Panc1 (cell line): ENCODE data around the gene PCCA. TPM values are rescaled to one million over a fixed set of nuclear protein-coding genes. Genes with fewer than 3 reads are reported as not detected.

Source experiments
- ATAC-seq: fragments of 200-7000 bp; cut with Tn5 transposase; 2 replicates; pipeline ENCODE4 v1.9.1; 2020; ENCODE audit warnings: mild to moderate bottlenecking, moderate library complexity
- BruUV-seq: library from RNA; stranded (reverse); fragments of 400-500 nt; replicated peaks from 2 replicates; lab custom pipeline; 2021; lab: Mats Ljungman, UMichigan
- CTCF ChIA-PET: fragments of 300-600 bp; sonication (Branson Sonifier 250); formaldehyde crosslinking; loops from one replicate; lab custom pipeline; 2022; ENCODE audit warnings: antibody characterized with exemption; lab: Charles Lee
- POLR2A ChIA-PET: fragments of 300-600 bp; sonication (Branson Sonifier 250); formaldehyde crosslinking; loops from one replicate; lab custom pipeline; 2022; ENCODE audit warnings: antibody characterized with exemption; lab: Charles Lee
- DNase-seq: peaks from one replicate; pipeline ENCODE4 v3.0.0-alpha.2; 2010; ENCODE audit warnings: low read depth, low spot score
- H3K27ac ChIP-seq: 2 replicates; pipeline ENCODE4 v1.5.1; 2011; ENCODE audit warnings: mild to moderate bottlenecking, low read length, inconsistent platforms
- H3K27me3 ChIP-seq: fragments of 200-500 bp; sonication (Bioruptor generic); 2 replicates; pipeline ENCODE4 v1.6.0; 2014; ENCODE audit warnings: low read length, inconsistent platforms; ENCODE audit not compliant: control insufficient read depth, insufficient read depth
- H3K36me3 ChIP-seq: fragments of 200-500 bp; sonication (Bioruptor generic); 2 replicates; pipeline ENCODE4 v1.5.1; 2014; ENCODE audit warnings: inconsistent platforms, mild to moderate bottlenecking, low read length, moderate library complexity; ENCODE audit not compliant: control insufficient read depth, insufficient read depth
- H3K4me1 ChIP-seq: 2 replicates; pipeline ENCODE4 v1.5.1; 2011; ENCODE audit warnings: inconsistent platforms, mild to moderate bottlenecking, low read length, moderate library complexity; ENCODE audit not compliant: control insufficient read depth, insufficient read depth
- H3K4me3 ChIP-seq, 2 experiments: 2 replicates each; pipeline ENCODE4 v1.5.1; 2011 to 2012; ENCODE audit warnings: low read depth in 2 of 2, low read length in 2 of 2, mild to moderate bottlenecking in 2 of 2, inconsistent platforms in 1 of 2, moderate library complexity in 1 of 2
- H3K9me3 ChIP-seq: fragments of 200-500 bp; sonication (Bioruptor generic); 2 replicates; pipeline ENCODE4 v1.5.1; 2014; ENCODE audit warnings: low read depth, mild to moderate bottlenecking, inconsistent platforms, low read length, moderate library complexity; ENCODE audit not compliant: control insufficient read depth, insufficient read depth
- POLR2AphosphoS5 ChIP-seq: IDR thresholded peaks from 2 replicates; pipeline ENCODE4 v1.6.1; 2012; ENCODE audit warnings: mild to moderate bottlenecking, low read depth, low read length, moderate library complexity
- SIN3A ChIP-seq: IDR thresholded peaks from 2 replicates; pipeline ENCODE4 v1.6.1; 2012; ENCODE audit warnings: low read depth, mild to moderate bottlenecking, low read length, moderate library complexity, borderline replicate concordance; ENCODE audit not compliant: insufficient read depth
- TCF7L2 ChIP-seq: IDR thresholded peaks from 2 replicates; pipeline ENCODE4 v1.6.1; 2011; ENCODE audit warnings: mild to moderate bottlenecking, low read depth, low read length, inconsistent platforms
- in situ Hi-C: cut with HindIII; loops from 2 replicates; pipeline ENCODE4 v1.10.0; 2016; ENCODE audit warnings: low sequenced_read_pairs, low pct_unique_long_range_greater_than_20kb
- intact Hi-C: fragments of 100-400 bp; cut with micrococcal nuclease; formaldehyde crosslinking; loops from one replicate; pipeline ENCODE4 v1.10.0; 2022; ENCODE audit not compliant: unreplicated experiment
- total RNA-seq: library from RNA; stranded (reverse); gene quantifications from one replicate; pipeline ENCODE4 v1.2.1, GENCODE V29; 2021; ENCODE audit not compliant: unreplicated experiment
- TF ChIP-seq, protein P1 (sequence below): fragments of 450-650 bp; IDR thresholded peaks from 2 replicates; pipeline ENCODE4 v1.5.1; 2017; ENCODE audit warnings: mild to moderate bottlenecking
- TF ChIP-seq, protein P2 (sequence below), 2 experiments: IDR thresholded peaks; 2 replicates each; pipeline ENCODE4 v1.6.1; 2011 to 2012; ENCODE audit warnings: low read depth in 2 of 2, control low read depth in 1 of 2, low read length in 1 of 2, mild to moderate bottlenecking in 1 of 2, moderate library complexity in 1 of 2; ENCODE audit not compliant: insufficient read depth in 1 of 2

PCCA gene
- total RNA-seq, 1 experiment from 2014 or later: 14.7 TPM

DNA sequence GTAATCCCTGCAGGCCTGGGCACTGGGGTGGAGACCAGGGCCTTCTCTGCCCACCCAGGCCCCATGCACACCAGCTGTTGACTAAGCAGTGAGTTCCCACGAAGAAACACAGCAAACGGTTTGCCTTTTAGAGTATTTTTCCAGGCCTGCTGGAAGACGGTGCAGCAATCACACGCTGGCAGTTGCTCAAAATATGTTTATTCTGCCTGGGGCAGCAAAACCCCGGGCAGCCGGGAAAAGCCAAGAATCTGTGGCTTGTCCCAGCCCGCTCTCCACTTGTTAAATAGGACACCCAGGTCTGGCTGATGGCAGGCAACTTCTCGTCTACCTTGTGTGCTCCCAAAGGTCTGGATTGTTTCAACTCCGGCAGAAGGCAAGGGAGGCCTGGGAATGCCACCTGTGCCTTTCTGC lies 458.9 kb downstream of the PCCA start:
- TF ChIP-seq, protein P1, sequence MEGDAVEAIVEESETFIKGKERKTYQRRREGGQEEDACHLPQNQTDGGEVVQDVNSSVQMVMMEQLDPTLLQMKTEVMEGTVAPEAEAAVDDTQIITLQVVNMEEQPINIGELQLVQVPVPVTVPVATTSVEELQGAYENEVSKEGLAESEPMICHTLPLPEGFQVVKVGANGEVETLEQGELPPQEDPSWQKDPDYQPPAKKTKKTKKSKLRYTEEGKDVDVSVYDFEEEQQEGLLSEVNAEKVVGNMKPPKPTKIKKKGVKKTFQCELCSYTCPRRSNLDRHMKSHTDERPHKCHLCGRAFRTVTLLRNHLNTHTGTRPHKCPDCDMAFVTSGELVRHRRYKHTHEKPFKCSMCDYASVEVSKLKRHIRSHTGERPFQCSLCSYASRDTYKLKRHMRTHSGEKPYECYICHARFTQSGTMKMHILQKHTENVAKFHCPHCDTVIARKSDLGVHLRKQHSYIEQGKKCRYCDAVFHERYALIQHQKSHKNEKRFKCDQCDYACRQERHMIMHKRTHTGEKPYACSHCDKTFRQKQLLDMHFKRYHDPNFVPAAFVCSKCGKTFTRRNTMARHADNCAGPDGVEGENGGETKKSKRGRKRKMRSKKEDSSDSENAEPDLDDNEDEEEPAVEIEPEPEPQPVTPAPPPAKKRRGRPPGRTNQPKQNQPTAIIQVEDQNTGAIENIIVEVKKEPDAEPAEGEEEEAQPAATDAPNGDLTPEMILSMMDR: no peak
- TF ChIP-seq TCF7L2: no peak
- TF ChIP-seq POLR2AphosphoS5: no peak
- TF ChIP-seq, protein P2, sequence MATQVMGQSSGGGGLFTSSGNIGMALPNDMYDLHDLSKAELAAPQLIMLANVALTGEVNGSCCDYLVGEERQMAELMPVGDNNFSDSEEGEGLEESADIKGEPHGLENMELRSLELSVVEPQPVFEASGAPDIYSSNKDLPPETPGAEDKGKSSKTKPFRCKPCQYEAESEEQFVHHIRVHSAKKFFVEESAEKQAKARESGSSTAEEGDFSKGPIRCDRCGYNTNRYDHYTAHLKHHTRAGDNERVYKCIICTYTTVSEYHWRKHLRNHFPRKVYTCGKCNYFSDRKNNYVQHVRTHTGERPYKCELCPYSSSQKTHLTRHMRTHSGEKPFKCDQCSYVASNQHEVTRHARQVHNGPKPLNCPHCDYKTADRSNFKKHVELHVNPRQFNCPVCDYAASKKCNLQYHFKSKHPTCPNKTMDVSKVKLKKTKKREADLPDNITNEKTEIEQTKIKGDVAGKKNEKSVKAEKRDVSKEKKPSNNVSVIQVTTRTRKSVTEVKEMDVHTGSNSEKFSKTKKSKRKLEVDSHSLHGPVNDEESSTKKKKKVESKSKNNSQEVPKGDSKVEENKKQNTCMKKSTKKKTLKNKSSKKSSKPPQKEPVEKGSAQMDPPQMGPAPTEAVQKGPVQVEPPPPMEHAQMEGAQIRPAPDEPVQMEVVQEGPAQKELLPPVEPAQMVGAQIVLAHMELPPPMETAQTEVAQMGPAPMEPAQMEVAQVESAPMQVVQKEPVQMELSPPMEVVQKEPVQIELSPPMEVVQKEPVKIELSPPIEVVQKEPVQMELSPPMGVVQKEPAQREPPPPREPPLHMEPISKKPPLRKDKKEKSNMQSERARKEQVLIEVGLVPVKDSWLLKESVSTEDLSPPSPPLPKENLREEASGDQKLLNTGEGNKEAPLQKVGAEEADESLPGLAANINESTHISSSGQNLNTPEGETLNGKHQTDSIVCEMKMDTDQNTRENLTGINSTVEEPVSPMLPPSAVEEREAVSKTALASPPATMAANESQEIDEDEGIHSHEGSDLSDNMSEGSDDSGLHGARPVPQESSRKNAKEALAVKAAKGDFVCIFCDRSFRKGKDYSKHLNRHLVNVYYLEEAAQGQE (IDR thresholded peaks at IDR 0.05; ENCODE audit: insufficient read depth in 1 of 2, low read depth in 2 of 2, low read length in 1 of 2): no peak
- no peak for TF ChIP-seq SIN3A
- no peak for DNase-seq
- intact Hi-C loops (no loop called here), in situ Hi-C loops (no loop called here)
- ChIA-PET POLR2A (no interaction called here), CTCF (no interaction called here)
- H3K4me1 ChIP-seq: peaks cover 9% of the 10 kb centered on the region
- no TSS peak for BruUV-seq
- no peaks in the 10 kb centered on the region for H3K36me3 ChIP-seq
- peak; percentile 42; the same call in 1 of the 2 replicates for ATAC-seq
- no peaks in the 10 kb centered on the region for H3K27me3 ChIP-seq
- H3K9me3 ChIP-seq: no peaks in the 10 kb centered on the region
- no peak overlapping the region for H3K4me3 ChIP-seq
- peak overlapping the region; percentile 61; the same call in 1 of the 2 replicates for H3K27ac ChIP-seq

DNA sequence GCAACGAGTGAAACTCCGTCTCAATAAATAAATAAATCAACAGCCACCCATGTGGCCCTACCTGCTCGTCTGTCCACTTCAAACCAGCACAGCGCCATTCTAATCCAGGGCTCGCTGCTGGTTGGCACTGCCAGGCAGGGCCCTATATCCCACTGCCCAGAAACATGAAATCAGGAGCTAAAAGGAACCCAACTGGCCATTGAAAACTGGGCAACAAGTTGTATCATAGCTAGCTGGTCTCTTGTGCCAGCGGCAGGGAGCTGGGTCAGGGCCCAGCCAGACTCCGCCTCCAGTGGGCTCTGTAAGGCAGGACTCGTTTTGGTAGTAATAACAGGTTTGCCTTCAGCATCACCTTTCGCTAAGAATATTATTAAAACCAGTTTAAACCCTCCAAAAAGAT lies 460.4 kb downstream of the PCCA start:
- Histone ChIP-seq H3K36me3 (no peaks in the 10 kb centered on the region), H3K27ac (no peak overlapping the region), H3K4me1 (peaks cover 9% of the 10 kb centered on the region), H3K4me3 (no peak overlapping the region), H3K27me3 (no peaks in the 10 kb centered on the region), H3K9me3 (no peaks in the 10 kb centered on the region)
- intact Hi-C loops: no loop called here
- ChIA-PET POLR2A (no interaction called here), CTCF (no interaction called here)
- DNase-seq (no peak), ATAC-seq (no peak)
- no peak for TF ChIP-seq TCF7L2
- in situ Hi-C loops: no loop called here
- BruUV-seq: no TSS peak

DNA sequence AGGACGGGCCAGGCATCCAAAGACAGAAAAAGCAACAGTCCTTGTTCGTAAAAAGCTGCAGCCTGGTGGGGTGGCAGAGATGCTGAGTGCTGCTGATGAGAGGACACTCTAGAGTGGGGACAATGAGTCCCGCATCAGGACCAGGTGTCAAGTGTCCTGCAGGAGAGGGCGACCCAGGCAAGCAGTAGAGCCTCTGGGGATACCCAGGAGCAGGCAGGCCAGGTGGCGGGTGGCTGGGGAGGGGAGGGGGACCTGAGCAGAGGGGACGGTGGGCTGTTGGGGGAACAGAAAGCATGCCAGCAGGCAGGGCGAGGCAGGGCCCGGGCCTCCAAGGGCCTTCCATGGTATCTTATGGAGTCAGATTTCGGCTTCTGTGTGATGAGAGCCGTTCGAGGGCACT lies 463.9 kb downstream of the PCCA start:
- Histone ChIP-seq H3K27ac (no peak overlapping the region), H3K27me3 (no peaks in the 10 kb centered on the region), H3K4me1 (peaks cover 4% of the 10 kb centered on the region), H3K36me3 (no peaks in the 10 kb centered on the region), H3K4me3 (no peak overlapping the region), H3K9me3 (no peaks in the 10 kb centered on the region)
- ChIA-PET POLR2A (no interaction called here), CTCF (no interaction called here)
- intact Hi-C loops (no loop called here), in situ Hi-C loops (no loop called here)
- BruUV-seq: no TSS peak
- no peak for DNase-seq
- no peak for TF ChIP-seq SIN3A
- TF ChIP-seq POLR2AphosphoS5: no peak
- no peak for ATAC-seq
